Astrocyte of the cerebellum (primary cell): ENCODE results near the gene FBXO41.

Experiments
- DNase-seq: peaks from one replicate; pipeline ENCODE4 v3.0.0-alpha.2; 2011; ENCODE audit warnings: low read depth
- H3K4me3 ChIP-seq: 2 replicates; pipeline ENCODE4 v1.5.1; 2011; ENCODE audit warnings: mild to moderate bottlenecking, low read depth, low read length, moderate library complexity
- in situ Hi-C: cut with HindIII; loops from 2 replicates; pipeline ENCODE4 v1.10.0; 2017; ENCODE audit warnings: low sequenced_read_pairs
- TF ChIP-seq, protein P1 (sequence below): IDR thresholded peaks from 2 replicates; pipeline ENCODE4 v1.5.1; 2012; ENCODE audit warnings: low read length, low read depth, moderate library complexity, mild to moderate bottlenecking; ENCODE audit errors: missing control alignments

Gene FBXO41

DNA sequence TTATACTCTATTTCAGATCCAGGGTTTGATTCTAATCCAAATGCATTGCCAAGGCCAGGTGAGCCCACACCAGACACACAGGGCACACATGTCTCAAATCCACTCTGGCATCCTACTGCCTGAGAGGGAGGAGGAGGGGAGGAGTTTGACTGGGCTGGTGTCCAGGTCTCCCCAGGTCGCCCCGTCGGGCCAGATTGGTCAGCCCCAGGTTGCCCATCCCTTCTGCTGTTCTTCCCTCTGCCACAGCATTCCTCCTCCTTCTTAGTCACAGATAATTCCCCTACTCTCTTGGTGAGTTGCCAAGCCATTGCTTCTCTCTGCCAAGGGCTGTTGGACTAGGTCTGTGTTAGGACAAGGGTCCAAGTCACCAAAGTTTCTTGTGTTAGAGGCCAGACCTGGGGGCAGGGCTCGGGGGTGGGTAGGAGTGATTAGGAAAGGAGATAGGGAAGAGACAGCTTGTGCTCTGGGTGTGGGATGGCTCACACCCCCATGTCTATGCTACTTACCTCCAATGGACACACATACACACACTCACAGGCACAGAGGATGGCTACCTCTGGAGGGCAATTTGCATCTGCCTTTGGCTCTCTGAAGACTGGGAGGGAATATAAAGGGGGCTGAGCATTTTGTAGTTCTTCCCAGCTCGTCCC, 11.6 kb upstream of the FBXO41 start:
- no peak for DNase-seq
- in situ Hi-C loops, result no loop called here
- no peak overlapping the region for H3K4me3 ChIP-seq
- TF ChIP-seq, protein P1, sequence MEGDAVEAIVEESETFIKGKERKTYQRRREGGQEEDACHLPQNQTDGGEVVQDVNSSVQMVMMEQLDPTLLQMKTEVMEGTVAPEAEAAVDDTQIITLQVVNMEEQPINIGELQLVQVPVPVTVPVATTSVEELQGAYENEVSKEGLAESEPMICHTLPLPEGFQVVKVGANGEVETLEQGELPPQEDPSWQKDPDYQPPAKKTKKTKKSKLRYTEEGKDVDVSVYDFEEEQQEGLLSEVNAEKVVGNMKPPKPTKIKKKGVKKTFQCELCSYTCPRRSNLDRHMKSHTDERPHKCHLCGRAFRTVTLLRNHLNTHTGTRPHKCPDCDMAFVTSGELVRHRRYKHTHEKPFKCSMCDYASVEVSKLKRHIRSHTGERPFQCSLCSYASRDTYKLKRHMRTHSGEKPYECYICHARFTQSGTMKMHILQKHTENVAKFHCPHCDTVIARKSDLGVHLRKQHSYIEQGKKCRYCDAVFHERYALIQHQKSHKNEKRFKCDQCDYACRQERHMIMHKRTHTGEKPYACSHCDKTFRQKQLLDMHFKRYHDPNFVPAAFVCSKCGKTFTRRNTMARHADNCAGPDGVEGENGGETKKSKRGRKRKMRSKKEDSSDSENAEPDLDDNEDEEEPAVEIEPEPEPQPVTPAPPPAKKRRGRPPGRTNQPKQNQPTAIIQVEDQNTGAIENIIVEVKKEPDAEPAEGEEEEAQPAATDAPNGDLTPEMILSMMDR, result no peak

DNA sequence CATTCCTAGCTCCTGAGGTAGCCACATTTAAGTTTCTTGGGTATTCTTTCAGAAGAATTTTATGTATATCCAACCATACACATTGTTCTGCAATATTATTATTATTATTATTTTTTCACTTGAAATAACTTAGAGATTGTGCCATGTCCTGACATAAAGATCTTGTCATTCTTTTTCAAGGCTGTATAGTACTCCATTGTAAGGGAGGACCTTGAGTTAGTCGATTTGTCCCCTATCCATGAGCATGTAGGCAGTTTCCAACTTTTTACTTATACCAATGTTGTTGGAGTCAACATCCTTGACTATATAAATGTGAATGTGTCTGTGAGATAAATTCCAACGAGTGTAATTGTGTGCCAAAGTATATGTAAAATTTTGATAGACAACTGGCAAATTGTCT, 10.0 kb upstream of the FBXO41 start:
- TF ChIP-seq, protein P1, result no peak
- no peak for DNase-seq
- no peak overlapping the region for H3K4me3 ChIP-seq
- in situ Hi-C loops, result loop anchor here (5.0 kb wide), 1 partner anchor 52 kb away; no protein-coding TSS in a partner anchor

DNA sequence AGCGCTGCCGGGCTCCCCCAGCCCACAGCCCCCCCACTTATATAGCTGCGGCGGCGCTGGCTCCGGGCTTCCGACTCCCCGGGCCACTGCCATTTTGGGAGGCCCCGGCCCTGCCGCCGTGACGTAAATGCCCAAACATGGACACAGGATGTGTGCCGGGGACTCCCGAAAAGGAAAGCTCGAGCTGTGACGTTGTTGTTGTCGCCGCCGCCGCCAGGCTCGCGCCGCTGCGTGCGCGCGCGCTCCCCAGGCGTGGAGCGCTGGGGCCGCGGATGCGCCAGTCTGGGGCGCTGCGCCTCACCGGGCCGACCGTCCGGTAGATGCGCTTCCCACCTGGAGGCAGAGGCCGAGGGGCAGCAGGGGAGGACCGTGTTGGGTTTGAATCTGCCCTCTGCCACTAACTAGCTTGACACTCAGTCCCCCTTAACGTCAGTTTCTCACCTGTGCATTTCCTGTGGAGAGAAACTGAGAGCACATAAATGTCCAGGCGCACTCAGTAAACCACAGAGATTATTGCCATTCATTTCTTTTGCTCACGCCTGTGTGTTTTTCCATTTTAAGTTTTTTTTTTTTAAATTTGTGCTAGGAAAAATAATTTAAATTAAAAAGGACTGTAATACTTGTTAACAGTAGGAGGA, 9.4 kb upstream of the FBXO41 start, which contains the start of gene EGR4:
Gene EGR4, minus strand, starts transcription at position 15 of the 638 bp plus-strand sequence. CDS start 231 bp downstream, outside the sequence.
- TF ChIP-seq, protein P1, result no peak
- DNase-seq, result no peak
- in situ Hi-C loops, result loop anchor here (5.0 kb wide), 1 partner anchor 51 kb away; no protein-coding TSS in a partner anchor
- peak within 1 kb of the TSS; percentile 36 for H3K4me3 ChIP-seq

DNA sequence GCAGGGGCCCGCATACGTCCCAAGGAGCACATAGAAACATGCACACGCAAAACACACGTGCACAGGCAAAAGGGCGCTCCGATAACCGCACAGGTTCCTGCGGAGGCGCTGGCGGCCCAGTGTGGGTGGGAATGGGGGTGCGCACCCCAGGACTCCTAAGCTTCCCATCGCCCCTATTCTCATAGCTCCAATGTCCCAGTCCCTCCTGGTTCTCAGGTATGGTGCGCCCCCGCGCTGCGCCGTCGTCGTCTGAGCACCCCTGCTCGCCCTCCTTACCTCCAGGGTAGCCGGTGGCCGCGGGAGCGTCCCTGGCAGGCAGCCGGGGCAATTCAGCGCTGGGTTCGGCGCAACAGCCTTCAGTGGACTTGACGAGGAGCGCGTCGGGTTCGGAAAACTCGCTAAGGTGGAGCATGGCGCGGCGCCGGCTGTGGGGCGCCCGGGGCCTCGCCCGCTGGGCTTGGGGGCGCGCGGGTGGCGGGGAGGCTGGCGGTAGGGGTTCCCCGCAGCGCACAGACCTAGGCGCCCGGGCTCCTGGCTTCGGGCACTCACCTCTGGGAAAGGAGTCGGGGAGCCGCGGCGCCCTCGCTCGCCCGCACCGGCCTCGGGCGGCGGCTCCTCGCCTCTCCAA, 8.7 kb upstream of the FBXO41 start:
- peak overlapping the region; percentile 36 for H3K4me3 ChIP-seq
- no peak for DNase-seq
- in situ Hi-C loops, result loop anchor here (5.0 kb wide), 1 partner anchor 51 kb away; no protein-coding TSS in a partner anchor
- TF ChIP-seq, protein P1, result no peak

DNA sequence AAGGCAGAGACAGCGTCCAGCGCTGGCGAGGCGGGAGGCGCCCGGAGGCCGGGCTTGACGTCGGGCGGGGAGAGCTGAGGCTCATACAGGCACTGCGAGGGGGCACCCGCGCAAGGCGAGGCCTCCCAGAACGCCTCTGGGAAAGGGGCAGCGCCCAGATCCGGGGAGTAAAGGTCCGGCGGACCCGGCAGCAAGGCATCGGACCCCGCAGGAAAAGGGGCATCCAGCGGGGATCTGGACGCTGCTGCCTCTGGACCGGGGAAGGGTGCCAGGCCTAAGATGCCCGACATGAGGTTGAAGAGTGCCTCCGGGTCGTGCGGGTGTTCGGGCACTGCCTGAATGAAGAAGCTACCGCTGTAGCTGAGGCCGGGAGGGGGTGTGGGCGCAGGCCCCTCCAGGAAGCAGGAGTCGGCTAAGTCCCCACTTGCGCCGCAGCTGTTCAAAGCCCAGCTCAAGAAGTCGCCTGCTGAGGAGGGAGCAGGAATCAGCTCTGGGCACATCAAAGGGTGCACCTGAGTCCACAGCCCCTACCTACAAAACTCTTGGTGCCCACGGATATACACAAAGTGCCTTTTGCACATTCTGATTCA, 8.1 kb upstream of the FBXO41 start:
- no peak overlapping the region for H3K4me3 ChIP-seq
- TF ChIP-seq, protein P1, result no peak
- no peak for DNase-seq
- in situ Hi-C loops, result loop anchor here (5.0 kb wide), 1 partner anchor 50 kb away; no protein-coding TSS in a partner anchor

DNA sequence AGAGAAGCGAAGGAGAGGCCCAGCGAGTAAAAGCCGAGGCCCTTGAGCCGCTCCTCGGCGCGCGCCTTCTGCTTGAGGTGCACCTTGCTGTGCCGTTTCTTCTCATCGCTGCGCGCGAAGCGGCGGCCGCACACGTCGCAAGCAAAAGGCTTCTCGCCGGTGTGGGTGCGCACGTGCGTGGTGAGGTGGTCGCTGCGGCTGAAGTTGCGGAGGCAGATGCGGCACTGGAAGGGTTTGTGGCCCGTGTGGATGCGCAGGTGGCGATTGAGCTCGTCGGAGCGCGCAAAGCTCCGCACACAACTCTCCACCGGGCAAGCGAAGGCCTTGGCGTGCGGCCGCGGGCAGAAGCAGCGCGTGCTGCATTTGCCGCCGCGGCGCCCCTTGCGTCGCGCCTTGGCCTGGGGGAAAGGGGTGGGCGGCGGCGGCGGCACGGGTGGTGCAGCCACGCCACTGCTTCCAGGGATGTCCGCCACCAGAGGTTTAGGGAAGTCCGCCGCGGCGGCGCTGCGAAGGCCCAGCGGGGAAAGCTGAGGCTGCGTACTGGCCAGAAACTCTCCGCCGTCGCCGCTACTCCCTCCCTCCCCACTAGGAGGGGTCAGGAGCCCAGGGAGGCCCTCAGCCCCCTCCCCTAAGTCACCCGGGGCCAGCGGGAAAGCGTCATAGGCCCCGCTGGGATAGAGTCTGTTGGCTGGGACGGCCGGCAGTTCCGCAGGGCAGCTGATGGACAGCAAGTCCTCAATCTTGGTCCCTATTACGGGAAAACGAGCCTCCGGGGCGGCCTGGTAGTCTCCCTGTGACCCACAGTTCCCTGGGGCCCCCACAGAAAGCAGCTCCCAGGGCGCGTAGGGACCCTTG, 7.4 kb upstream of the FBXO41 start:
- in situ Hi-C loops, result loop anchor here (5.0 kb wide), 1 partner anchor 49 kb away; no protein-coding TSS in a partner anchor
- TF ChIP-seq, protein P1, result no peak
- H3K4me3 ChIP-seq, result peak overlapping the region; percentile 12
- no peak for DNase-seq
